Activated naive CD4-positive, alpha-beta T cell treated with anti-CD3 and anti-CD28 coated beads, Interleukin-2, amount 50 U/mL, for 24 hours (primary cell): ENCODE measurements around the gene LMTK3.
"Not testable (repeated sequence)": the region's sequence is repeated elsewhere in the genome, so short reads cannot be mapped to it uniquely, and the experiment has no call there.

ENCODE experiments used
- H3K27ac Mint-ChIP-seq: one replicate; pipeline ENCODE4 v1.8.0; 2021; ENCODE audit warnings: mild to moderate bottlenecking, mixed read lengths
- H3K27me3 Mint-ChIP-seq: one replicate; pipeline ENCODE4 v1.8.0; 2021; ENCODE audit warnings: mixed read lengths
- H3K36me3 Mint-ChIP-seq: one replicate; pipeline ENCODE4 v1.8.0; 2021; ENCODE audit warnings: mixed read lengths
- H3K4me1 Mint-ChIP-seq: one replicate; pipeline ENCODE4 v1.8.0; 2021; ENCODE audit warnings: mixed read lengths
- H3K4me3 Mint-ChIP-seq: one replicate; pipeline ENCODE4 v1.8.0; 2021; ENCODE audit warnings: mild to moderate bottlenecking, mixed read lengths
- H3K9me3 Mint-ChIP-seq: one replicate; pipeline ENCODE4 v1.8.0; 2021; ENCODE audit warnings: mixed read lengths

LMTK3 gene

GRCh38 chr19:48544856-48545750 lies 33.5 kb upstream of the LMTK3 start:
- Mint-ChIP-seq H3K36me3 (no peaks in the 10 kb centered on the region), H3K27me3 (no peaks in the 10 kb centered on the region), H3K4me1 (no peaks in the 10 kb centered on the region), H3K9me3 (no peaks in the 10 kb centered on the region), H3K27ac (no peak overlapping the region), H3K4me3 (no peak overlapping the region)

GRCh38 chr19:48543121-48543710 lies 31.6 kb upstream of the LMTK3 start:
- H3K27me3 Mint-ChIP-seq = no peaks in the 10 kb centered on the region
- H3K36me3 Mint-ChIP-seq = no peaks in the 10 kb centered on the region
- H3K27ac Mint-ChIP-seq = no peak overlapping the region
- H3K4me1 Mint-ChIP-seq = no peaks in the 10 kb centered on the region
- no peaks in the 10 kb centered on the region for H3K9me3 Mint-ChIP-seq
- no peak overlapping the region for H3K4me3 Mint-ChIP-seq

- H3K36me3 Mint-ChIP-seq = no peaks in the 10 kb centered on the region
- no peak overlapping the region for H3K4me3 Mint-ChIP-seq
- H3K27ac Mint-ChIP-seq = no peak overlapping the region
- no peaks in the 10 kb centered on the region for H3K9me3 Mint-ChIP-seq
- no peaks in the 10 kb centered on the region for H3K4me1 Mint-ChIP-seq
- H3K27me3 Mint-ChIP-seq = no peaks in the 10 kb centered on the region
Measured at GRCh38 chr19:48541813-48542212, 30.2 kb upstream of the LMTK3 start.

GRCh38 chr19:48540110-48540509 lies 28.5 kb upstream of the LMTK3 start:
- H3K4me1 Mint-ChIP-seq = no peaks in the 10 kb centered on the region
- no peaks in the 10 kb centered on the region for H3K9me3 Mint-ChIP-seq
- H3K27ac Mint-ChIP-seq = no peak overlapping the region
- H3K36me3 Mint-ChIP-seq = no peaks in the 10 kb centered on the region
- no peaks in the 10 kb centered on the region for H3K27me3 Mint-ChIP-seq
- no peak overlapping the region for H3K4me3 Mint-ChIP-seq

- Mint-ChIP-seq H3K27me3 (no peaks in the 10 kb centered on the region), H3K27ac (no peak overlapping the region), H3K9me3 (no peaks in the 10 kb centered on the region), H3K4me3 (no peak overlapping the region), H3K4me1 (no peaks in the 10 kb centered on the region), H3K36me3 (no peaks in the 10 kb centered on the region)
Measured at GRCh38 chr19:48539503-48540096, 28.0 kb upstream of the LMTK3 start.

GRCh38 chr19:48538057-48538456 lies 26.4 kb upstream of the LMTK3 start:
- H3K4me1 Mint-ChIP-seq, H3K36me3 Mint-ChIP-seq, H3K27ac Mint-ChIP-seq, H3K9me3 Mint-ChIP-seq, H3K27me3 Mint-ChIP-seq, H3K4me3 Mint-ChIP-seq: not testable (repeated sequence)

- Mint-ChIP-seq H3K4me3 (no peak overlapping the region), H3K9me3 (no peaks in the 10 kb centered on the region), H3K27me3 (no peaks in the 10 kb centered on the region), H3K36me3 (no peaks in the 10 kb centered on the region), H3K27ac (no peak overlapping the region), H3K4me1 (no peaks in the 10 kb centered on the region)
Measured at GRCh38 chr19:48537541-48537940, 25.9 kb upstream of the LMTK3 start.

GRCh38 chr19:48533770-48534169 lies 22.1 kb upstream of the LMTK3 start:
- H3K9me3 Mint-ChIP-seq = no peaks in the 10 kb centered on the region
- H3K4me3 Mint-ChIP-seq = no peak overlapping the region
- no peaks in the 10 kb centered on the region for H3K4me1 Mint-ChIP-seq
- H3K27me3 Mint-ChIP-seq = no peaks in the 10 kb centered on the region
- no peaks in the 10 kb centered on the region for H3K36me3 Mint-ChIP-seq
- H3K27ac Mint-ChIP-seq = no peak overlapping the region

GRCh38 chr19:48530770-48531169 lies 19.1 kb upstream of the LMTK3 start:
- no peak overlapping the region for H3K27ac Mint-ChIP-seq
- no peaks in the 10 kb centered on the region for H3K4me1 Mint-ChIP-seq
- H3K27me3 Mint-ChIP-seq = no peaks in the 10 kb centered on the region
- H3K9me3 Mint-ChIP-seq = no peaks in the 10 kb centered on the region
- peaks cover 3% of the 10 kb centered on the region for H3K36me3 Mint-ChIP-seq
- H3K4me3 Mint-ChIP-seq = no peak overlapping the region

- H3K4me3 Mint-ChIP-seq = no peak overlapping the region
Measured at GRCh38 chr19:48530066-48530720, 18.6 kb upstream of the LMTK3 start.

GRCh38 chr19:48529156-48529555 lies 17.5 kb upstream of the LMTK3 start:
- H3K27ac Mint-ChIP-seq = no peak overlapping the region
- H3K27me3 Mint-ChIP-seq = no peaks in the 10 kb centered on the region
- H3K4me3 Mint-ChIP-seq = no peak overlapping the region

More at GRCh38 chr19:48530066-48530720, 18.6 kb upstream of the LMTK3 start:
- Mint-ChIP-seq H3K4me1 (no peaks in the 10 kb centered on the region), H3K27me3 (no peaks in the 10 kb centered on the region), H3K27ac (peak overlapping the region; percentile 23), H3K36me3 (peaks cover 3% of the 10 kb centered on the region), H3K9me3 (no peaks in the 10 kb centered on the region)

GRCh38 chr19:48524732-48525131 lies 13.1 kb upstream of the LMTK3 start:
- H3K27ac Mint-ChIP-seq = no peak overlapping the region
- peaks cover 2% of the 10 kb centered on the region for H3K27me3 Mint-ChIP-seq
- H3K9me3 Mint-ChIP-seq = peaks cover 5% of the 10 kb centered on the region
- H3K36me3 Mint-ChIP-seq = peaks cover 4% of the 10 kb centered on the region
- H3K4me3 Mint-ChIP-seq = no peak overlapping the region
- no peaks in the 10 kb centered on the region for H3K4me1 Mint-ChIP-seq

More at GRCh38 chr19:48529156-48529555, 17.5 kb upstream of the LMTK3 start:
- Mint-ChIP-seq H3K36me3 (peaks cover 3% of the 10 kb centered on the region), H3K9me3 (peaks cover 2% of the 10 kb centered on the region), H3K4me1 (no peaks in the 10 kb centered on the region)

GRCh38 chr19:48524221-48524620 lies 12.6 kb upstream of the LMTK3 start:
- Mint-ChIP-seq H3K4me3 (no peak overlapping the region), H3K4me1 (no peaks in the 10 kb centered on the region), H3K9me3 (peaks cover 5% of the 10 kb centered on the region), H3K36me3 (peaks cover 4% of the 10 kb centered on the region), H3K27me3 (peaks cover 2% of the 10 kb centered on the region), H3K27ac (no peak overlapping the region)

GRCh38 chr19:48520134-48520533 lies 8.5 kb upstream of the LMTK3 start:
- Mint-ChIP-seq H3K27me3 (peaks cover 2% of the 10 kb centered on the region), H3K36me3 (peaks cover 2% of the 10 kb centered on the region), H3K27ac (no peak overlapping the region)

GRCh38 chr19:48519426-48519825 lies 7.8 kb upstream of the LMTK3 start:
- not testable (repeated sequence) for H3K4me3 Mint-ChIP-seq, H3K9me3 Mint-ChIP-seq, H3K36me3 Mint-ChIP-seq, H3K4me1 Mint-ChIP-seq, H3K27ac Mint-ChIP-seq, H3K27me3 Mint-ChIP-seq

More at GRCh38 chr19:48520134-48520533, 8.5 kb upstream of the LMTK3 start:
- Mint-ChIP-seq H3K4me1 (no peaks in the 10 kb centered on the region), H3K4me3 (no peak overlapping the region), H3K9me3 (peaks cover 5% of the 10 kb centered on the region)

GRCh38 chr19:48518207-48518606 lies 6.6 kb upstream of the LMTK3 start:
- no peak overlapping the region for H3K4me3 Mint-ChIP-seq
- H3K36me3 Mint-ChIP-seq = no peaks in the 10 kb centered on the region
- no peaks in the 10 kb centered on the region for H3K9me3 Mint-ChIP-seq
- no peaks in the 10 kb centered on the region for H3K27me3 Mint-ChIP-seq
- H3K4me1 Mint-ChIP-seq = peaks cover 5% of the 10 kb centered on the region
- H3K27ac Mint-ChIP-seq = peak overlapping the region; percentile 8
